ENCODE results near the gene COTL1. TPM values are rescaled to one million over a fixed set of nuclear protein-coding genes. Genes with fewer than 3 reads are reported as not detected.
A peak's percentile ranks its signal among the peaks of the same experiment; 100 is the strongest.

The COTL1 gene
- total and polyA plus RNA-seq, 8 donors = 92.7 to 206 (median 119) TPM

DNA sequence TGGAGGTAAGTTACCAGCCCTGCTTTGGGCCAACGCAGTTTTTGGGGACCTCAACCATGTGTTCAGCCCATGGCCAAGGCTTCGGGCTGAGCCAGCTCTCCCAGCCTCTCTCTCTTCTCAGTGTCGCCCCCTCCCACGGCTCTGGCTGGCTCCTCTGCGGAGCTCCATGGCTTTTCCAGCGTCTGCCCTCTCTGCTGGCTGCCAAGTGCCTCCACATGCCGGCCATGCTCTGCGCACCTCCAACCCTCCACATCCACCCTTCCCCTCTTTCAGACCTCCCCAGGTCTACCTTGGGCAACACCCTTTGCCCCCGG, 23.2 kb downstream of the COTL1 start:
- Histone ChIP-seq H3K4me3 (peak overlapping the region in 1 of 2 donors; percentile 20), H3K36me3 (peaks cover 0 to 6% of the 10 kb centered on the region in 2 donors), H3K9me3 (no peaks in the 10 kb centered on the region), H3K27ac (peak overlapping the region; percentile 17 to 89), H3K4me1 (peaks cover 23 to 65% of the 10 kb centered on the region in 2 donors), H3K27me3 (no peaks in the 10 kb centered on the region)
- intact Hi-C loops (cut with DNase I) = no loop called here
- ATAC-seq (no peak), DNase-seq (no peak)
- TF ChIP-seq, protein P1, sequence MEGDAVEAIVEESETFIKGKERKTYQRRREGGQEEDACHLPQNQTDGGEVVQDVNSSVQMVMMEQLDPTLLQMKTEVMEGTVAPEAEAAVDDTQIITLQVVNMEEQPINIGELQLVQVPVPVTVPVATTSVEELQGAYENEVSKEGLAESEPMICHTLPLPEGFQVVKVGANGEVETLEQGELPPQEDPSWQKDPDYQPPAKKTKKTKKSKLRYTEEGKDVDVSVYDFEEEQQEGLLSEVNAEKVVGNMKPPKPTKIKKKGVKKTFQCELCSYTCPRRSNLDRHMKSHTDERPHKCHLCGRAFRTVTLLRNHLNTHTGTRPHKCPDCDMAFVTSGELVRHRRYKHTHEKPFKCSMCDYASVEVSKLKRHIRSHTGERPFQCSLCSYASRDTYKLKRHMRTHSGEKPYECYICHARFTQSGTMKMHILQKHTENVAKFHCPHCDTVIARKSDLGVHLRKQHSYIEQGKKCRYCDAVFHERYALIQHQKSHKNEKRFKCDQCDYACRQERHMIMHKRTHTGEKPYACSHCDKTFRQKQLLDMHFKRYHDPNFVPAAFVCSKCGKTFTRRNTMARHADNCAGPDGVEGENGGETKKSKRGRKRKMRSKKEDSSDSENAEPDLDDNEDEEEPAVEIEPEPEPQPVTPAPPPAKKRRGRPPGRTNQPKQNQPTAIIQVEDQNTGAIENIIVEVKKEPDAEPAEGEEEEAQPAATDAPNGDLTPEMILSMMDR (IDR thresholded peaks at IDR 0.05) = no peak

DNA sequence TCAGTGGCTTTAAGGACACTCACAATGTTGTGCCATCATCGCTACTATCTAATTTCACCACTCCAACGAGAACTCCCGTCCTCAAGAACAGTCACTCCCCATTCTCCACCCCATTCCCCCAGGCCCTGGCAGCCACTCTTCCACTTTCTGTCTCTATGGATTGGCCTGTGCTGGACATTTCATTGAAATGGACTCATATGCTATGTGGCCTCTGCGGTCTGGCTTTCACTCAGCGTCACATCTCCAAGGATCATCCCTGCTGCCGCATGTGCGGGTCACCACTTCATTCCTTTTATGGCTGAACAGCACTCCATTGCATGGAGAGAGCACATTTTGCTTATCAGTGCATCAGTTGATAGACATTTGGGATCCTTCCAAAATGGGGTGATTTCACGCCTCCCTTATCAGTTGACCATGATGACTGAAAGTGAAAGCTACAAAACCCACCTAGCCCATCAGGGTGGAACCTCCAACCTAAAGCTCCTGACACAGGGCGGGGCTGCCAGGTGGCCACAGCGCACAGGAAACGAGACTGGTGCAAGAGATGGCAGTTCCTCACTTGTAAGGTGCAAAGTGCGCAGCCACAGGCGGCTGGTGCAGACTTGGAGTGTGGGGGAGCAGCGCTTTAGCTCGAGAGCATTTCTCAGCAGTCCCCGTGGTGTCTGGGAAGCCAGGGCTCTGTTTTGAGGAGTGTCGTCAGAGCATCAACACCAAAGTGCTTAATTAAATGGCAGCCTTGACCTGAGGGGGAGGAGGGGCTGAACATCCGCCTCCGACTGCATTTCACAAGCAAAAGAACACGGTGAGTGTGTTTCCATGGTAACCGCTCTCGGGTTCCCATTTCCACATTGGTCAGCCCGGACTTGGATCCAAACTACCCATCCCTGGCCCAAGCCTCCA, 23.8 kb downstream of the COTL1 start:
- H3K27me3 ChIP-seq = no peaks in the 10 kb centered on the region
- peak in 2 of 4 donors; percentile 68 to 89 for DNase-seq
- H3K36me3 ChIP-seq = peaks cover 0 to 12% of the 10 kb centered on the region in 2 donors
- TF ChIP-seq, protein P1 (IDR thresholded peaks at IDR 0.05) = no peak
- intact Hi-C loops (cut with DNase I) = no loop called here
- H3K4me1 ChIP-seq = peaks cover 17 to 59% of the 10 kb centered on the region in 2 donors
- H3K27ac ChIP-seq = peak overlapping the region; percentile 17 to 89
- no peaks in the 10 kb centered on the region for H3K9me3 ChIP-seq
- peak overlapping the region in 1 of 2 donors; percentile 20 for H3K4me3 ChIP-seq
- peak; percentile 48 for ATAC-seq

GRCh38 chr16:84592718-84593117, 25.2 kb downstream of the COTL1 start:
- H3K36me3 ChIP-seq = peaks cover 0 to 26% of the 10 kb centered on the region in 2 donors
- ATAC-seq = no peak
- H3K27ac ChIP-seq = no peak overlapping the region
- TF ChIP-seq, protein P1 (IDR thresholded peaks at IDR 0.05) = no peak
- DNase-seq = no peak
- peaks cover 8 to 46% of the 10 kb centered on the region in 2 donors for H3K4me1 ChIP-seq
- H3K27me3 ChIP-seq = no peaks in the 10 kb centered on the region
- intact Hi-C loops (cut with DNase I) = no loop called here
- no peak overlapping the region for H3K4me3 ChIP-seq
- H3K9me3 ChIP-seq = no peaks in the 10 kb centered on the region

- Histone ChIP-seq H3K4me3 (no peak overlapping the region), H3K27ac (no peak overlapping the region), H3K4me1 (peaks cover 0 to 38% of the 10 kb centered on the region in 2 donors), H3K27me3 (no peaks in the 10 kb centered on the region), H3K36me3 (peaks cover 0 to 39% of the 10 kb centered on the region in 2 donors), H3K9me3 (no peaks in the 10 kb centered on the region)
- DNase-seq (no peak), ATAC-seq (no peak)
- intact Hi-C loops (cut with DNase I) = no loop called here
- TF ChIP-seq, protein P1 (IDR thresholded peaks at IDR 0.05) = no peak
These were observed 27.7 kb downstream of the COTL1 start for GRCh38 chr16:84589975-84590719.

DNA sequence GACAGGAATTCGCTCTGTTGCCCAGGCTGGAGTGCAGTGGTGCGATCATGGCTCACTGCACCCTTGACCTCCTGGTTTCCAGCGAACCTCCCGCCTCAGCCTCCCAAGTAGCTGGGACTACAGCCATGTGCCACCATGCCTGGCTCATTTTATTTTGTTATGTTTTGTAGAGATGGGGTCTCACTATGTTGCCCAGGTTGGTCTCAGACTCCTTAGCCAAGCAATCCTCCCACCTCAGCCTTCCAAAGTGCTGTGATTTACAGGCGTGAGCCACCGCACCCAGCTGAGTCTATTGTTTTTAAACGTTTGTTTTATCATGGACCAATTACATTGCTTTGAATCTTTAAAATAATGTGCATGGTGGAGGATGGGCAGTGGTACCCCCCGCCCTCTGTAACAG, 28.9 kb downstream of the COTL1 start:
- Histone ChIP-seq H3K27ac (no peak overlapping the region), H3K4me1 (peaks cover 0 to 26% of the 10 kb centered on the region in 2 donors), H3K4me3 (no peak overlapping the region), H3K36me3 (peaks cover 0 to 48% of the 10 kb centered on the region in 2 donors), H3K9me3 (no peaks in the 10 kb centered on the region), H3K27me3 (no peaks in the 10 kb centered on the region)
- DNase-seq (no peak), ATAC-seq (no peak)
- TF ChIP-seq, protein P1 (IDR thresholded peaks at IDR 0.05) = no peak
- intact Hi-C loops (cut with DNase I) = no loop called here
